ENCODE data around the gene CTSZ. TPM values are rescaled to one million over a fixed set of nuclear protein-coding genes. Genes with fewer than 3 reads are reported as not detected.

CTSZ gene
- total RNA-seq, 1 experiment from 2014 or later = 113 TPM

GRCh38 chr20:59010995-59011873 is 4.2 kb upstream of the CTSZ start:
- DNase-seq (ENCODE audit: low read depth, low spot score) (no peak), ATAC-seq (no peak)
- intact Hi-C loops (cut with micrococcal nuclease; ENCODE audit: unreplicated experiment) = no loop called here
- ChIA-PET CTCF (no interaction called here), POLR2A (no interaction called here)
- in situ Hi-C loops (cut with HindIII; ENCODE audit: low pct_unique_long_range_greater_than_20kb, low sequenced_read_pairs) = no loop called here
- Histone ChIP-seq H3K4me3 (ENCODE audit: low read depth in 2 of 2, low read length in 2 of 2) (no peak overlapping the region), H3K36me3 (ENCODE audit: control insufficient read depth, insufficient read depth, low read length) (no peaks in the 10 kb centered on the region), H3K27me3 (ENCODE audit: control insufficient read depth, insufficient read depth, low read length) (no peaks in the 10 kb centered on the region), H3K27ac (ENCODE audit: low read length) (no peak overlapping the region), H3K9me3 (ENCODE audit: control insufficient read depth, insufficient read depth, low read depth, low read length) (no peaks in the 10 kb centered on the region), H3K4me1 (ENCODE audit: control insufficient read depth, insufficient read depth, low read length) (peaks cover 3% of the 10 kb centered on the region)
- no TSS peak for BruUV-seq (replicated peaks)
- TF ChIP-seq, protein P1, sequence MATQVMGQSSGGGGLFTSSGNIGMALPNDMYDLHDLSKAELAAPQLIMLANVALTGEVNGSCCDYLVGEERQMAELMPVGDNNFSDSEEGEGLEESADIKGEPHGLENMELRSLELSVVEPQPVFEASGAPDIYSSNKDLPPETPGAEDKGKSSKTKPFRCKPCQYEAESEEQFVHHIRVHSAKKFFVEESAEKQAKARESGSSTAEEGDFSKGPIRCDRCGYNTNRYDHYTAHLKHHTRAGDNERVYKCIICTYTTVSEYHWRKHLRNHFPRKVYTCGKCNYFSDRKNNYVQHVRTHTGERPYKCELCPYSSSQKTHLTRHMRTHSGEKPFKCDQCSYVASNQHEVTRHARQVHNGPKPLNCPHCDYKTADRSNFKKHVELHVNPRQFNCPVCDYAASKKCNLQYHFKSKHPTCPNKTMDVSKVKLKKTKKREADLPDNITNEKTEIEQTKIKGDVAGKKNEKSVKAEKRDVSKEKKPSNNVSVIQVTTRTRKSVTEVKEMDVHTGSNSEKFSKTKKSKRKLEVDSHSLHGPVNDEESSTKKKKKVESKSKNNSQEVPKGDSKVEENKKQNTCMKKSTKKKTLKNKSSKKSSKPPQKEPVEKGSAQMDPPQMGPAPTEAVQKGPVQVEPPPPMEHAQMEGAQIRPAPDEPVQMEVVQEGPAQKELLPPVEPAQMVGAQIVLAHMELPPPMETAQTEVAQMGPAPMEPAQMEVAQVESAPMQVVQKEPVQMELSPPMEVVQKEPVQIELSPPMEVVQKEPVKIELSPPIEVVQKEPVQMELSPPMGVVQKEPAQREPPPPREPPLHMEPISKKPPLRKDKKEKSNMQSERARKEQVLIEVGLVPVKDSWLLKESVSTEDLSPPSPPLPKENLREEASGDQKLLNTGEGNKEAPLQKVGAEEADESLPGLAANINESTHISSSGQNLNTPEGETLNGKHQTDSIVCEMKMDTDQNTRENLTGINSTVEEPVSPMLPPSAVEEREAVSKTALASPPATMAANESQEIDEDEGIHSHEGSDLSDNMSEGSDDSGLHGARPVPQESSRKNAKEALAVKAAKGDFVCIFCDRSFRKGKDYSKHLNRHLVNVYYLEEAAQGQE (IDR thresholded peaks at IDR 0.05; ENCODE audit: insufficient read depth in 1 of 2, low read depth in 2 of 2, low read length in 1 of 2) = no peak
- TF ChIP-seq POLR2AphosphoS5 (IDR thresholded peaks at IDR 0.05; ENCODE audit: low read depth, low read length) = no peak
- no peak for TF ChIP-seq TCF7L2 (IDR thresholded peaks at IDR 0.05; ENCODE audit: low read depth, low read length)
- TF ChIP-seq, protein P2, sequence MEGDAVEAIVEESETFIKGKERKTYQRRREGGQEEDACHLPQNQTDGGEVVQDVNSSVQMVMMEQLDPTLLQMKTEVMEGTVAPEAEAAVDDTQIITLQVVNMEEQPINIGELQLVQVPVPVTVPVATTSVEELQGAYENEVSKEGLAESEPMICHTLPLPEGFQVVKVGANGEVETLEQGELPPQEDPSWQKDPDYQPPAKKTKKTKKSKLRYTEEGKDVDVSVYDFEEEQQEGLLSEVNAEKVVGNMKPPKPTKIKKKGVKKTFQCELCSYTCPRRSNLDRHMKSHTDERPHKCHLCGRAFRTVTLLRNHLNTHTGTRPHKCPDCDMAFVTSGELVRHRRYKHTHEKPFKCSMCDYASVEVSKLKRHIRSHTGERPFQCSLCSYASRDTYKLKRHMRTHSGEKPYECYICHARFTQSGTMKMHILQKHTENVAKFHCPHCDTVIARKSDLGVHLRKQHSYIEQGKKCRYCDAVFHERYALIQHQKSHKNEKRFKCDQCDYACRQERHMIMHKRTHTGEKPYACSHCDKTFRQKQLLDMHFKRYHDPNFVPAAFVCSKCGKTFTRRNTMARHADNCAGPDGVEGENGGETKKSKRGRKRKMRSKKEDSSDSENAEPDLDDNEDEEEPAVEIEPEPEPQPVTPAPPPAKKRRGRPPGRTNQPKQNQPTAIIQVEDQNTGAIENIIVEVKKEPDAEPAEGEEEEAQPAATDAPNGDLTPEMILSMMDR (IDR thresholded peaks at IDR 0.05) = no peak
- TF ChIP-seq SIN3A (IDR thresholded peaks at IDR 0.05; ENCODE audit: borderline replicate concordance, insufficient read depth, low read depth, low read length) = no peak

DNA sequence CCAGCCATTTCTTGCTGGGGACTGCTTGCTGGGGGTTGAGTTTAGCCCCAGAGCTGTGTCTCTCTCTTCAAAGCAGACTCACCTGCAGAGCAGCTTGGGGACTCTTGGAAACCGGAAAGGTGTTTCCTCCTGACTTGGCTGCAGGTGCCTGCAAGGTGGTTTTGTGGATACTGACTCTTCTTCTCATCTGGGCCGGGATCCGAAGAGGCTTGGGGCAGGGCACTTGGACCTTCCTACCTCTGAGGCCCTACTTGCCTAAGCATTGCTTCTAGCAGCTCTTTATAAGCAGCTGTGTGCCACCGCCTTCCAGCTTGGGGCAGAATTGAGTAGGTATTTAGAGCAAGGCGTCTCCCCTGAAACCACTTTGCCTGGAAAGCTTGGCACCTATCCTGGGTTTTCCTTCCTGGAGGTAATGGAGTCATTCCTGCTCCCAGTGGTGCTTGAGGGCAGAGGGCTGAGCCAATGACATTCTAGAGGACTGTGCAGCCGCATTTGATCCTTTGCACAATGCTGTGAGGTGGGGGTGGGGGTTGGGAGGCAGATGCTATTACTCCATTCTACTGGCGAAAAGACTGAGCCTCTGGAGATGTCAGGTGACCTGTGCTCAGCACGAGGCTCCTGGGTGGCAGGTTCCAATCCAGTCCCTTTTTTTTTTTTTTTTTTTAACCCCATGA is 3.4 kb upstream of the CTSZ start:
- Histone ChIP-seq H3K4me3 (ENCODE audit: low read depth in 2 of 2, low read length in 2 of 2) (no peak overlapping the region), H3K4me1 (ENCODE audit: control insufficient read depth, insufficient read depth, low read length) (peaks cover 11% of the 10 kb centered on the region), H3K9me3 (ENCODE audit: control insufficient read depth, insufficient read depth, low read depth, low read length) (no peaks in the 10 kb centered on the region), H3K27ac (ENCODE audit: low read length) (no peak overlapping the region), H3K36me3 (ENCODE audit: control insufficient read depth, insufficient read depth, low read length) (no peaks in the 10 kb centered on the region), H3K27me3 (ENCODE audit: control insufficient read depth, insufficient read depth, low read length) (no peaks in the 10 kb centered on the region)
- intact Hi-C loops (cut with micrococcal nuclease; ENCODE audit: unreplicated experiment) = no loop called here
- in situ Hi-C loops (cut with HindIII; ENCODE audit: low pct_unique_long_range_greater_than_20kb, low sequenced_read_pairs) = no loop called here
- ChIA-PET CTCF (no interaction called here), POLR2A (no interaction called here)
- DNase-seq (ENCODE audit: low read depth, low spot score) (no peak), ATAC-seq (no peak)
- TF ChIP-seq TCF7L2 (IDR thresholded peaks at IDR 0.05; ENCODE audit: low read depth, low read length) = no peak
- TF ChIP-seq POLR2AphosphoS5 (IDR thresholded peaks at IDR 0.05; ENCODE audit: low read depth, low read length) = no peak
- TF ChIP-seq, protein P1 (IDR thresholded peaks at IDR 0.05; ENCODE audit: insufficient read depth in 1 of 2, low read depth in 2 of 2, low read length in 1 of 2) = no peak
- no TSS peak for BruUV-seq (replicated peaks)

All from Panc1 (cell line).